GM13976 (cell line): ENCODE data around the gene C3orf18.

ENCODE experiments used
- DNase-seq: peaks from one replicate; pipeline ENCODE4 v3.0.0; 2012; ENCODE audit warnings: low spot score
- in situ Hi-C: fragments of 300-500 bp; cut with MboI; formaldehyde crosslinking; loops from one replicate; pipeline ENCODE4 v1.12.0; 2022; ENCODE audit warnings: low sequenced_read_pairs, mixed read lengths, inconsistent platforms; ENCODE audit not compliant: unreplicated experiment
- TF ChIP-seq, protein P1 (sequence below): IDR thresholded peaks from 2 replicates; pipeline ENCODE4 v1.5.1; 2012; ENCODE audit warnings: borderline replicate concordance, mild to moderate bottlenecking; ENCODE audit not compliant: insufficient read depth; ENCODE audit errors: extremely low read depth, missing control alignments, control extremely low read depth

C3orf18 gene

GRCh38 chr3:50612234-50612882 lies 44.8 kb upstream of the C3orf18 start:
- TF ChIP-seq, protein P1, sequence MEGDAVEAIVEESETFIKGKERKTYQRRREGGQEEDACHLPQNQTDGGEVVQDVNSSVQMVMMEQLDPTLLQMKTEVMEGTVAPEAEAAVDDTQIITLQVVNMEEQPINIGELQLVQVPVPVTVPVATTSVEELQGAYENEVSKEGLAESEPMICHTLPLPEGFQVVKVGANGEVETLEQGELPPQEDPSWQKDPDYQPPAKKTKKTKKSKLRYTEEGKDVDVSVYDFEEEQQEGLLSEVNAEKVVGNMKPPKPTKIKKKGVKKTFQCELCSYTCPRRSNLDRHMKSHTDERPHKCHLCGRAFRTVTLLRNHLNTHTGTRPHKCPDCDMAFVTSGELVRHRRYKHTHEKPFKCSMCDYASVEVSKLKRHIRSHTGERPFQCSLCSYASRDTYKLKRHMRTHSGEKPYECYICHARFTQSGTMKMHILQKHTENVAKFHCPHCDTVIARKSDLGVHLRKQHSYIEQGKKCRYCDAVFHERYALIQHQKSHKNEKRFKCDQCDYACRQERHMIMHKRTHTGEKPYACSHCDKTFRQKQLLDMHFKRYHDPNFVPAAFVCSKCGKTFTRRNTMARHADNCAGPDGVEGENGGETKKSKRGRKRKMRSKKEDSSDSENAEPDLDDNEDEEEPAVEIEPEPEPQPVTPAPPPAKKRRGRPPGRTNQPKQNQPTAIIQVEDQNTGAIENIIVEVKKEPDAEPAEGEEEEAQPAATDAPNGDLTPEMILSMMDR, result no peak
- in situ Hi-C loops, result loop anchor here (5.0 kb wide), 1 partner anchor 40 kb away; no protein-coding TSS in a partner anchor
- no peak for DNase-seq

GRCh38 chr3:50611464-50612233 lies 44.1 kb upstream of the C3orf18 start, which contains the start of gene CISH:
Gene CISH (minus strand): TSS chr3:50611774. CDS start chr3:50611650, 124 bp downstream.
- in situ Hi-C loops, result loop anchor here (5.0 kb wide), 1 partner anchor 39 kb away; no protein-coding TSS in a partner anchor
- peak; percentile 94 for DNase-seq
- TF ChIP-seq, protein P1, result no peak

DNA sequence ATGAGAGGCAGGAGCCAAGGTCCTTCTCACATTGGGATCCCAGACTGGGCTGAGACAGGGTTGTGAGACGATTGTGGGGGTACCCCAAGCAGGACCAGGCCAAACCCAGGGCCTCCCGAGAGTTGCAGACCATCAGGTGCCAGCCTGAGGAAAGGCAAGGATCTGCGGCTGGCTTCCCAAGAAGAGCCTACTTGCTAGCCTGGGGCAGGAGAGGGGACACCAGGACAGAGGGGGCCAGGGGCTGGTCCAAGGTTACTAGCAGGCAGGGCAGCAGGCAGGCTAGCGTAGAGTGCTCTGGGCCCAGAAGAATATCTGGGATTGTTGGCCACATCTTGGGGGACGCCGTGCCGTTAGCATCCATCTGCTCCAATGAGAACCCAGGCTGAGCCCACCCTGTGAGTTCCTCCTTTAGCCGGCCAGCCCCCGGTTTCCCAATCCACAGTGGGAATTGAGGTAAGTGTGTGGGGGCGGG lies 43.5 kb upstream of the C3orf18 start:
- TF ChIP-seq, protein P1, result no peak
- in situ Hi-C loops, result loop anchor here (5.0 kb wide), 1 partner anchor 39 kb away; no protein-coding TSS in a partner anchor
- no peak for DNase-seq

DNA sequence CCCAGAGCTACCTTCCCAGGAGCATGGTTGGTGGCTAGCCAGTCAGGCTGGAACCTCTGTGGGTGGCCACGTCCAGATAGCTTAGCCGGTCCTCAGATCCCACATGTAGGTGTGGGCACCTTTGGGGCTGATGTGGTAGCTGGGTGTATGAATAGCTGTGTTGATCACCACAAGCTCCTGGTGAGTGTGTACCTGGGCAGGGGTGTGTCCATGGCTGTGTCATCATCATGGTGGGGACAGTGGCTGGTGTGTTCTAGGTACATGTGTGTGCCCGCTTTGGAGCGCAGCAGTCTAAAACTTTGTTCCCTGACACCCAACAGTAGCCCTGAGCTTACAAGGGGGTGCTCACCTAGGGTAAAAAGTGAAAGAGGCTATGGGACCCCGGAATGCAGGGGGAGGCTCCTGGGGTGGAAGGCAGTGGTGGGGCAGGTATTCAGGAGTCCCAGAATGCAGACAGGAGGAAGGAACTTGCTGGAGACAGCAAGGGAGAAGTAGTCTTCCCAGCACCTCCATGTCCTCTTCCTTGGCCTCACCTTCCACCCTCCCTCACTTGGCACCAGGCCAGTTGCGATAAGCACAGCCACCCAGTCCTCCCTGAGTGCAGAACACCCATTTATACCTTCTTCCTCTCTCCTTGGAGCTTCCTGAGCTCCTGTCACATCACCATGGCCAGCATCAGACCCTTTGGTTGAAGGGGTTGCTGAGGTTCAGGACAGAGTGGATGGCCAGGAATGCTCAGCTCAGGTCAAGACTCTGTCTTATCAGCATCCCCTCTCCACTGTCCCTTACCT lies 42.8 kb upstream of the C3orf18 start:
- DNase-seq, result no peak
- in situ Hi-C loops, result loop anchor here (5.0 kb wide), 1 partner anchor 38 kb away; no protein-coding TSS in a partner anchor
- TF ChIP-seq, protein P1, result no peak

GRCh38 chr3:50609763-50610085 lies 42.2 kb upstream of the C3orf18 start:
- DNase-seq, result no peak
- TF ChIP-seq, protein P1, result no peak
- in situ Hi-C loops, result loop anchor here (5.0 kb wide), 1 partner anchor 37 kb away; no protein-coding TSS in a partner anchor
